Kidney glomerular epithelial cell (primary cell): ENCODE results near the gene PCDHAC2.

Experiments
- DNase-seq: peaks from one replicate; lab custom pipeline; 2025; lab: John Stamatoyannopoulos, UW

The PCDHAC2 gene

DNA sequence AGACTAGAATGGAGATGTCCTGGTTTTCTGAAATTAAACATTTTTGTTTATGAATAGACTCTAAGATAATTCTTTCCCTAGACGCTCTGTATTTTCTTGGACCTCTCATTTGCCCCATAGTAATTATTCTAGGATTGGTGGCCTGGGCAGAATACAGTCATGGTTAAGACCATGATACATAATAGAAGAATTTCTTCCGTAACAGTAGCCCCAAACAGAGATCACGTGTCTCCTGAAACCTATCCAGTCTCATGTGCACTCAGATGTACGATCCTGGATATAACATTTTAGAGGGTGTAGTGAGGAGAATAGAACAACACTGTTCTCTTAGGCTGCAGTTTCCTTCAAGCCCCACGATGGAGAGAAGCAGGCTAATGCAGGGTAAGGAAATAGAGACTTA is 22.3 kb downstream of the PCDHAC2 start:
- no peak for DNase-seq

GRCh38 chr5:140989254-140990020 is 23.2 kb downstream of the PCDHAC2 start:
- DNase-seq, result no peak

- DNase-seq, result no peak
These were observed 26.6 kb downstream of the PCDHAC2 start for GRCh38 chr5:140992828-140993227.

DNA sequence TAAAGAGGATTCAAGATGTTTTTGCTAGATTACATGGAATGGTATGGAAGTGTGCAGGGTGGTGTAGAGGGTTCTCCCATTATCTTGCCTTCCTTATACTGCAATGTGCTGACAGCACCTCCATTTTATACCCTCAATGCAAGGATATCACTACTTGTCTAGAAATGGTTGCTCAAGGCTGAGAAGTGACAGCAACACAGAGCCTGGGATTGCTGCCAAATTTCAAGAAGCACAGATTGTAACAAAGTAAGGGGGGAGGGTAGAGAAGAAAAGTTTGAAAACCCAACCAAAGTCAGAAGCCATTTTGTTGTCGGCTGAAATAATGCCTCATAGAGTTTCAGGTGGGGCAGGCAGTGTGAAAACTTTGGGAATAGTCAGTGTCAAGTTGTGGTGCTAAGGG is 29.8 kb downstream of the PCDHAC2 start:
- DNase-seq, result no peak

- no peak for DNase-seq
These were observed 32.7 kb downstream of the PCDHAC2 start for GRCh38 chr5:140998921-140999410.

- peak; percentile 51 for DNase-seq
These were observed 35.2 kb downstream of the PCDHAC2 start for GRCh38 chr5:141001446-141001843.

DNA sequence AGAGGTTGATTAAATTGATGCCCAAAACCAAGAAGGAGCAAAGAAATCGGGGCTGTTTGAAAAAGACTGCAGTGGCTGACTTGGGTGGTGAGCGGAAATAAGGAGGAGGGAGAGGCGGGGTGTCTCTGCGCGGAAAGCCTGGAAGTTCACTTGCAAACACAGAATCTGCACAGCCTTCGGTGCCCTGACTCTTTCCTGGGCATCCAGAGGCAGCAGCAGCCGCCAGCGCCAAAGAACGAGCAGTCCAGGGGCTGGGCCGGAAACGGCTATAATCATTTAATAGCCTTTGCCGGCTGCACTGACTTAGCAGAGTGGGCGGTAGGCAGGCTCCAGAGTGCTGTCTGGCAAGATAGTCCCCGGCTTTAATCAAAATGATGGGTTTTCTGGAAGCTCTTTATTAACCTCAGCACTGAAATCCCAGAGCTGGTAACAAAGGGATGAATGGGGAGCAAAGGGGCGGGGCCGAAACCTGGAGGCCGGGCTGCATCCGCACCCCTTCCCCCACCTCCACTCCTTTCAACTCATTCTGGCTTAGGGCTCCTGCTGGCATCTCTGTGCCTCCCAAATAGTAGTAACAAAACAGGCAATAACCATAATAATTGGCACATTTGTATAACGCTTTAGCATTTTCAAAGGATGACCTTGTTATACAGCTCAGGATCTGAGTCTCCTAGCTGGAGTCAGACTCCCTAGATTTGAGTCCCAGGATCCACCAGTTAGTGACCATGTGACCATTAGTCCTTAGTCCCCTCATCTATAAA is 35.7 kb downstream of the PCDHAC2 start:
- peak; percentile 51 for DNase-seq

DNA sequence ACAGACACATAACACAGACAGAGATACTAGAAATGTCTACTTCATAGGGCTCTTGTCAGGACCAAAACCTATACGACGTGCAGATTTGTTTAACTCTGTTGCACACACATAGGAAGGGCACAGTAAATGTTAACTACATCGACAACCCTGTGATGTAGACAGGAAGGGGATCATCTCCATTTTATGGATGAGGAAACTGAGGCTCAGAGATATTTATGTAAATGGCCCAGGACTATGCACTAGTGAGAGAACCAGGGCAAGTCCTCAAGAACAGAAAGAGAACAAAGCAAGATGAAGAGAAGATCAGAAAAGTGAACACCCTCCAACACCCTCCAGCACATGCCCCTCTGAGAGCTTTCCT is 36.3 kb downstream of the PCDHAC2 start:
- no peak for DNase-seq

GRCh38 chr5:141003031-141003430 is 36.8 kb downstream of the PCDHAC2 start:
- no peak for DNase-seq

DNA sequence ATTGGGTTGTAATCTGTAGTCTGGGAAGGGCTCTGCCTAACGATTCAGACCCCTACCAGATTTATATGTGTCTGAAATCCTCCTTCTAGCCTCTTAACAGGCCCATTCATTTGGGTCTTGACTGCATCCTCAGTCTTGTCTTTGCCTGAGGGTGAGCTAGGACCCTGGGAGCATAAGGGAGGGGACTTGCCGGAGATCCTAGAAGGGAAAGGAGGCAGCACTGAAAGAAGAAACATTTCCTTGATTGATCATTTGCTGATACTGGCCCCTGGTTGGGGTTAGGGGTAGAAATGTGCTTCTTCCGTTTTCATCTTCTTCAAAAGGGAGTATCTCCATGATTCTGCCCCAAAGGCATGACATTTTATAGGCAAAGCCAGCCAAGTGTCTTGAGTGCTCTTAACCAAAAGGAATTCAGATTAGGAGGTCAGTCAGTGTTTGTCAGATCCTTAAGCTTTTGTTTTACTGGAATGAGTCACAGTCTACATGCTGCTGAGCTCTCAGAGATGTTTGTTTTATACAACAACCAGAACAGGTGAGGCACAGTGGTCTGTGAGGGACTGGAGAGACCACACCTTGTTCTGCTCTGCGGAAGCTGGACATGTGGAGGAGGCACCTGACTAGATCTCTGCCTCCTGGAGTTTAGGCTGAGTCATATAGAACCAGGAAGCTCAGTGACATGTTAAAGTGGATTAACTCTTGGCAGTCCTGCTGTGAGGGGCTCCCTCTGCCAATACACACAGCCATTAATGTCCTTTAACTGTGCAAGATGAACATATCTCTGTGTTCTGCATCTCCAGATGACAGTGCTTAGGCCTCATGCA is 37.7 kb downstream of the PCDHAC2 start:
- DNase-seq, result peak; percentile 88

DNA sequence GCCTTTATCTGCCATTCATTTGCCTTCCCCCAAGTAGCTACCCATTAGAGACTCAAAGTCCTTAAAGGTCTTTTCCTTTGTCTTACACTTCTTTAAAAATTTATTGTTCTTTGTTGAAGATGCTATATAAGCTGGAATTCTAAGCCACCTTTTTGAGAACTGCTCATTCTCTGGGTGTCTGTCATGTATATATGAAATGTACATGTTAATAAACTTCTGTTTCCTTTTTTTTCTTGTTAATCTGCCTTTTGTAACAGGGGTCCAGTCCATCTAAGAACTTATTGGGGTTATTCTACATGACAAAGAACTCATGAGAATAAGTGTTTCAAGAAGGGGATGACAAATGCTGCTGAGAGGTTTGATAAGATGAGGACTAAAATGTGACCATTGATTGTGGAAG is 41.5 kb downstream of the PCDHAC2 start:
- DNase-seq, result no peak

DNA sequence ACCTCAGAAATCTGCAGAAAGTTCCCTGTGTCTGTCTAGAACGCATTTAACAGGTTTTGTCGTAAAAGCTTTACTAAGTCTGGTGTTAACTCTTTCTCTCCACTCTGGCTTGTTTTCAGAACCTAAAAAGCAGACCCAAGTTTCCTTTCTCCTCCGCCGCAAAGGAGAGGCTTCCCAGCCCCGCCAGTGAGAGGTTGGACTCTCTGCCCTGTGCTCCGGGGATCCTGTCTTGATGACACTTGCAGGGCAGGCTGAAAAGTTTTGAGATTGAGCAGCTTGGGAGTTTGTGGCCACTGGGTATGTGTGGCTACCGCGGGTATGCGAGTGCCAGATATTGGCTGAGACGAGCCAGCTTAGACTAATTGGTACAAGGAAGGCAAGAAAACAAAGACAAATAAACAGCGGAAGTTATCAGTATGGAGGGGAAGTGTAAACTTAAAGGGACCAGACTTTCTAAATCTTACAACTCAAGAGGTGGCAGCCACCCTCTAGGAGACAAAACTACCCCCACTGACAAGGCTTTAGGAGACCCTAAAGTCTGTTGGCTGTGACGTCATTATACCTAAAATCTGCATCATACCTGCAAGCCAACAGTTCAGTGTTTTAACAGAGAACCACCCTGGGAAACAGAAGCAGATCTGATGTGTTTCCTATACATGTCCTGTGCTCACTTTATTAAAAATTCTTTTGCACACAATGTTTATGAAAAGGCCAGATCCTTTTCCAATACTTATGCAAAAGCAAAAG is 43.9 kb downstream of the PCDHAC2 start:
- no peak for DNase-seq

GRCh38 chr5:141017943-141018342 is 51.7 kb downstream of the PCDHAC2 start:
- DNase-seq, result no peak
